OCI-LY3 (cell line): Measurements from ENCODE around the gene ZNF160.

ENCODE experiments used
- H2AFZ ChIP-seq: fragments of 200-600, 300-600 bp; shearing (Covaris generic); 2 replicates; pipeline ENCODE4 v1.6.0; 2014; ENCODE audit warnings: antibody characterized with exemption, low read depth, low read length
- H3K27ac ChIP-seq: fragments of 200-600, 300-600 bp; sonication (generic); 2 replicates; pipeline ENCODE4 v1.5.1; 2014; ENCODE audit warnings: mild to moderate bottlenecking, low read length, moderate library complexity, mixed read lengths
- H3K27me3 ChIP-seq: fragments of 200-600, 300-600 bp; sonication (generic); 2 replicates; pipeline ENCODE4 v1.6.1; 2014; ENCODE audit warnings: low read depth, low read length, mixed read lengths
- H3K36me3 ChIP-seq: fragments of 200-600, 300-600 bp; sonication (generic); replicated peaks from 2 replicates; pipeline ENCODE3; 2014; ENCODE audit warnings: low read depth, low read length, mixed read lengths
- H3K4me1 ChIP-seq: fragments of 300-600, 200-600 bp; sonication (generic); 2 replicates; pipeline ENCODE4 v1.6.1; 2014; ENCODE audit warnings: low read length, mixed read lengths
- H3K4me2 ChIP-seq: fragments of 200-600, 300-600 bp; sonication (generic); 2 replicates; pipeline ENCODE4 v1.6.1; 2014; ENCODE audit warnings: low read length, mixed read lengths
- H3K4me3 ChIP-seq: fragments of 300-600, 200-600 bp; sonication (generic); 2 replicates; pipeline ENCODE4 v1.5.1; 2014; ENCODE audit warnings: antibody characterized with exemption, mild to moderate bottlenecking, low read length, moderate library complexity
- H3K79me2 ChIP-seq: fragments of 300-600, 200-600 bp; shearing (Covaris generic); 2 replicates; pipeline ENCODE4 v1.6.1; 2014; ENCODE audit warnings: mild to moderate bottlenecking, low read length, mixed read lengths
- H3K9ac ChIP-seq: fragments of 300-600, 200-600 bp; shearing (Covaris generic); 2 replicates; pipeline ENCODE4 v1.6.0; 2014; ENCODE audit warnings: mild to moderate bottlenecking, low read length, moderate library complexity
- H3K9me3 ChIP-seq: fragments of 200-600, 300-600 bp; shearing (Covaris generic); 2 replicates; pipeline ENCODE4 v1.6.1; 2014; ENCODE audit warnings: low read length, mixed read lengths; ENCODE audit not compliant: insufficient read depth
- H4K20me1 ChIP-seq: fragments of 200-600, 300-600 bp; sonication (generic); 2 replicates; pipeline ENCODE4 v1.6.1; 2016; ENCODE audit warnings: low read length, mixed read lengths; ENCODE audit not compliant: insufficient read depth
- CTCF ChIP-seq: fragments of 200-600, 300-600 bp; sonication (generic); IDR thresholded peaks from 2 replicates; pipeline ENCODE4 v1.5.1; 2014; ENCODE audit warnings: antibody characterized with exemption, low read length, low read depth
- EZH2phosphoT487 ChIP-seq: fragments of 200-600 bp; shearing (Covaris generic); IDR thresholded peaks from 2 replicates; pipeline ENCODE4 v1.6.1; 2018; ENCODE audit warnings: antibody characterized with exemption, mixed run types, low read depth

Gene ZNF160

GRCh38 chr19:53094754-53095575 is 8.3 kb downstream of the ZNF160 start:
- peaks cover 52% of the 10 kb centered on the region for H3K79me2 ChIP-seq
- TF ChIP-seq EZH2phosphoT487 = no peak
- no peak for TF ChIP-seq CTCF
- H3K36me3 ChIP-seq = peaks cover 64% of the 10 kb centered on the region
- H3K27me3 ChIP-seq = no peaks in the 10 kb centered on the region
- no peak overlapping the region for H3K9ac ChIP-seq
- peaks cover 55% of the 10 kb centered on the region for H4K20me1 ChIP-seq
- no peaks in the 10 kb centered on the region for H3K4me1 ChIP-seq
- no peak overlapping the region for H3K4me2 ChIP-seq
- H2AFZ ChIP-seq = no peak overlapping the region
- H3K27ac ChIP-seq = no peak overlapping the region
- no peaks in the 10 kb centered on the region for H3K9me3 ChIP-seq
- H3K4me3 ChIP-seq = no peak overlapping the region

GRCh38 chr19:53092723-53093122 is 10.5 kb downstream of the ZNF160 start:
- Histone ChIP-seq H3K4me3 (no peak overlapping the region), H3K36me3 (peaks cover 71% of the 10 kb centered on the region), H3K27ac (no peak overlapping the region), H3K4me2 (no peak overlapping the region), H3K9ac (no peak overlapping the region), H2AFZ (no peak overlapping the region), H4K20me1 (peaks cover 42% of the 10 kb centered on the region), H3K4me1 (no peaks in the 10 kb centered on the region), H3K27me3 (no peaks in the 10 kb centered on the region), H3K9me3 (no peaks in the 10 kb centered on the region), H3K79me2 (peaks cover 36% of the 10 kb centered on the region)
- TF ChIP-seq EZH2phosphoT487 (no peak), CTCF (no peak)

- TF ChIP-seq CTCF (no peak), EZH2phosphoT487 (no peak)
- no peak overlapping the region for H3K27ac ChIP-seq
- H2AFZ ChIP-seq = no peak overlapping the region
- H3K27me3 ChIP-seq = no peaks in the 10 kb centered on the region
- H3K9me3 ChIP-seq = no peaks in the 10 kb centered on the region
- no peaks in the 10 kb centered on the region for H3K4me1 ChIP-seq
- no peak overlapping the region for H3K4me3 ChIP-seq
- no peak overlapping the region for H3K9ac ChIP-seq
- peaks cover 31% of the 10 kb centered on the region for H3K79me2 ChIP-seq
- H3K4me2 ChIP-seq = no peak overlapping the region
- peaks cover 74% of the 10 kb centered on the region for H3K36me3 ChIP-seq
- H4K20me1 ChIP-seq = peaks cover 37% of the 10 kb centered on the region
Measured at GRCh38 chr19:53091413-53092254, 11.6 kb downstream of the ZNF160 start.

GRCh38 chr19:53088091-53088490 is 15.1 kb downstream of the ZNF160 start:
- Histone ChIP-seq H4K20me1 (peaks cover 17% of the 10 kb centered on the region; the same call in 1 of the 2 replicates), H3K27ac (no peak overlapping the region), H3K27me3 (no peaks in the 10 kb centered on the region), H2AFZ (no peak overlapping the region), H3K36me3 (peaks cover 90% of the 10 kb centered on the region), H3K9me3 (no peaks in the 10 kb centered on the region), H3K79me2 (peaks cover 12% of the 10 kb centered on the region), H3K9ac (no peak overlapping the region), H3K4me2 (no peak overlapping the region), H3K4me1 (no peaks in the 10 kb centered on the region), H3K4me3 (no peak overlapping the region)
- TF ChIP-seq EZH2phosphoT487 = no peak
- no peak for TF ChIP-seq CTCF
